HG03135 (cell line): ENCODE measurements around the gene CDO1.

ENCODE experiments used
- ATAC-seq: cut with Tn5 transposase; IDR thresholded peaks from one replicate; pipeline ENCODE4 v1.9.1; 2021; ENCODE audit warnings: mild to moderate bottlenecking, moderate library complexity; ENCODE audit not compliant: unreplicated experiment

The CDO1 gene

GRCh38 chr5:115816226-115817081 is at the start of gene CDO1:
Gene CDO1, minus strand, starts transcription at chr5:115816659. Its CDS starts 262 bp downstream, at chr5:115816397.
- no peak for ATAC-seq

- ATAC-seq = no peak
Observed at GRCh38 chr5:115859378-115859777, 42.9 kb upstream of the CDO1 start.

GRCh38 chr5:115858396-115858795 is 41.9 kb upstream of the CDO1 start:
- no peak for ATAC-seq

GRCh38 chr5:115857626-115858349 is 41.3 kb upstream of the CDO1 start:
- no peak for ATAC-seq

GRCh38 chr5:115857057-115857479 is 40.6 kb upstream of the CDO1 start:
- no peak for ATAC-seq

- no peak for ATAC-seq
Observed at GRCh38 chr5:115855959-115856358, 39.5 kb upstream of the CDO1 start.

- ATAC-seq = no peak
Observed at GRCh38 chr5:115854139-115854538, 37.7 kb upstream of the CDO1 start.

- ATAC-seq = no peak
Observed at GRCh38 chr5:115850744-115851416, 34.4 kb upstream of the CDO1 start.

- ATAC-seq = no peak
Observed at GRCh38 chr5:115849258-115849798, 32.9 kb upstream of the CDO1 start.

GRCh38 chr5:115847290-115847689 is 30.8 kb upstream of the CDO1 start:
- ATAC-seq = no peak

GRCh38 chr5:115844321-115844817 is 27.9 kb upstream of the CDO1 start:
- no peak for ATAC-seq

- no peak for ATAC-seq
Observed at GRCh38 chr5:115843444-115844130, 27.1 kb upstream of the CDO1 start.

- ATAC-seq = no peak
Observed at GRCh38 chr5:115842952-115843351, 26.5 kb upstream of the CDO1 start.

- ATAC-seq = peak; percentile 28
Observed at GRCh38 chr5:115842089-115842935, 25.9 kb upstream of the CDO1 start.

GRCh38 chr5:115841382-115842088 is 25.1 kb upstream of the CDO1 start, which contains the start of the genes AP3S1 and ATG12:
Gene AP3S1, plus strand, starts transcription at chr5:115841935. Its CDS starts 103 bp downstream, at chr5:115842038.
Gene ATG12, minus strand, starts transcription at chr5:115841565. Its CDS starts 13 bp downstream, at chr5:115841552.
- peak; percentile 84 for ATAC-seq

- no peak for ATAC-seq
Observed at GRCh38 chr5:115840873-115841272, 24.4 kb upstream of the CDO1 start.

GRCh38 chr5:115838885-115839518 is 22.5 kb upstream of the CDO1 start:
- ATAC-seq = peak; percentile 18

- ATAC-seq = no peak
Observed at GRCh38 chr5:115835481-115835880, 19.0 kb upstream of the CDO1 start.
